Spleen (tissue), 7 donors: ENCODE results near the gene TRIM71.

Source experiments
- POLR2AphosphoS5 ChIP-seq, 3 donors: sonication (generic); formaldehyde crosslinking; IDR thresholded peaks; one replicate each; pipeline ENCODE4 v1.5.1; 2017; ENCODE audit warnings: antibody characterized with exemption in 3 of 3
- TF ChIP-seq, protein P1 (sequence below), 11 experiments: fragments of 200-600 bp in 7 of 11; fragments of 450-650 bp in 4 of 11; sonication (generic) in 4 of 11; IDR thresholded peaks in 8 of 11; conservative IDR thresholded peaks in 3 of 11; 1 replicate in 7 of 11; 2 replicates in 4 of 11; pipeline versions ENCODE4 v1.4.0 to v1.8.0; 2016 to 2021; ENCODE audit warnings: antibody characterized with exemption in 11 of 11, inconsistent platforms in 4 of 11, mild to moderate bottlenecking in 1 of 11
- donor health status: DM: no; HTN: no; CAD: no; lungs with moderate emphysema.
- donor health status: DM: no; HTN: no; CAD: no.
- donor health status: DM: no; HTN: no; CAD: no.

DNA sequence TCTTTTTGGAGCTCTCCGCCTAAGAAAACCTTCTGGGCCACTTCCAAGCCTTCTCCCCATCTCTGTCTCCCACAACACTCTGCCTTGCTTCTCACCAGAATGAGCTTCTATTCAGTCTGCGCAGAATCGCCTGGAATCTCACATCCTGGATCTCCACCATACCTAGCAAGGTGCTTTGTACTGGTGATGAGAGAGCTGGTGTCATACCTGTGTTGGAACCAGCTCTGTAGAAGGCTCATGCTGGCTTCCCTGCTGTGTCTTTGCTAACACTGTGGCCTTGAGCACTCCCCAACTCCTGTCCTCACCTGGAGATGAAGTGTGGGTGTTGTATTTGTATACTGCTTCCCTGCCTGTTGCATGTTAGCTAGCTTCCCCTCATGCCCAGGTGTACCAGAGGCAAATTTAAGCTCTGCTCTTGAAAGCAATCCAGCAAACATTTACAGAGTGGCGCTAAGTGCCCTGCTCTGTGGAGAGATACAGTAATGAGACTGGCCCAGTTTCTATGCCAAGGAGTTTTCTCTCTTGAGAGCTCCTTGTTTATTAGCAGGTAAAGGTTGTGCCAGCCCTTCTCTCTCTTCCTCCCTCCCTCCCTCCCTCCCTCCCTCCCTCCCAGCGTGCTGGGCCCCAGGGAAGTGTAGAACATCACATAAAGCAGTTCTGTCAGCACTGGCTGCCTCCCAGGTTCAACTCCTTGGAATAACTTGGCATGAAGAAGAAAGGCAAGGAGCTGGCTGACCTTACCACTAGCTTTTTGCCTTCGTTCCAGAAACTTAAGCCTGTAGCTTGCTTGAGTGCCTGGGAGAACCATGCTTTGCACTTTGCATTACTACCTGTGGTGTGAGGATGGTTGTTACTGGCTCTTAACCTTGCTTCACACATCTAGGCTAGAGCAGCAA lies 54.9 kb downstream of the TRIM71 start:
- TF ChIP-seq, protein P1, sequence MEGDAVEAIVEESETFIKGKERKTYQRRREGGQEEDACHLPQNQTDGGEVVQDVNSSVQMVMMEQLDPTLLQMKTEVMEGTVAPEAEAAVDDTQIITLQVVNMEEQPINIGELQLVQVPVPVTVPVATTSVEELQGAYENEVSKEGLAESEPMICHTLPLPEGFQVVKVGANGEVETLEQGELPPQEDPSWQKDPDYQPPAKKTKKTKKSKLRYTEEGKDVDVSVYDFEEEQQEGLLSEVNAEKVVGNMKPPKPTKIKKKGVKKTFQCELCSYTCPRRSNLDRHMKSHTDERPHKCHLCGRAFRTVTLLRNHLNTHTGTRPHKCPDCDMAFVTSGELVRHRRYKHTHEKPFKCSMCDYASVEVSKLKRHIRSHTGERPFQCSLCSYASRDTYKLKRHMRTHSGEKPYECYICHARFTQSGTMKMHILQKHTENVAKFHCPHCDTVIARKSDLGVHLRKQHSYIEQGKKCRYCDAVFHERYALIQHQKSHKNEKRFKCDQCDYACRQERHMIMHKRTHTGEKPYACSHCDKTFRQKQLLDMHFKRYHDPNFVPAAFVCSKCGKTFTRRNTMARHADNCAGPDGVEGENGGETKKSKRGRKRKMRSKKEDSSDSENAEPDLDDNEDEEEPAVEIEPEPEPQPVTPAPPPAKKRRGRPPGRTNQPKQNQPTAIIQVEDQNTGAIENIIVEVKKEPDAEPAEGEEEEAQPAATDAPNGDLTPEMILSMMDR (IDR thresholded peaks at IDR 0.05 in 8 of 11, conservative IDR thresholded peaks at IDR 0.05 in 3 of 11): no peak
- no peak for TF ChIP-seq POLR2AphosphoS5 (IDR thresholded peaks at IDR 0.05)
